CD4-positive, alpha-beta memory T cell (primary cell): ENCODE data around the gene ADCY5. TPM values are rescaled to one million over a fixed set of nuclear protein-coding genes. Genes with fewer than 3 reads are reported as not detected.

ENCODE experiments used
- CTCF ChIA-PET: fragments of 350-600 bp; sonication (Branson Sonifier 250); formaldehyde crosslinking; loops from one replicate; lab custom pipeline; 2021; ENCODE audit warnings: inconsistent platforms; ENCODE audit not compliant: partially characterized antibody; lab: Charles Lee
- POLR2A ChIA-PET: fragments of 350-600 bp; sonication (Branson Sonifier 250); formaldehyde crosslinking; loops from one replicate; lab custom pipeline; 2021; ENCODE audit not compliant: partially characterized antibody; lab: Charles Lee
- DNase-seq, 5 donors: peaks; one replicate each; pipeline versions ENCODE4 v3.0.0 to v3.0.0-alpha.2; 2020 to 2022; ENCODE audit warnings: mixed read lengths in 1 of 5
- H3K27ac ChIP-seq: one replicate; pipeline ENCODE4 v1.7.0; 2013; ENCODE audit warnings: low read depth, low read length
- H3K27me3 ChIP-seq: 2 replicates; pipeline ENCODE4 v1.7.0; 2013; ENCODE audit warnings: mild to moderate bottlenecking, low read length, moderate library complexity; ENCODE audit not compliant: insufficient read depth
- H3K36me3 ChIP-seq: 2 replicates; pipeline ENCODE4 v1.7.0; 2013; ENCODE audit warnings: mild to moderate bottlenecking, low read length, moderate library complexity; ENCODE audit not compliant: insufficient read depth
- H3K4me1 ChIP-seq: 2 replicates; pipeline ENCODE4 v1.7.0; 2013; ENCODE audit warnings: mild to moderate bottlenecking, low read length, moderate library complexity; ENCODE audit not compliant: insufficient read depth
- H3K4me3 ChIP-seq, 2 donors: one replicate each; pipeline ENCODE4 v1.7.0; 2013; ENCODE audit warnings: low read length in 2 of 2, mild to moderate bottlenecking in 1 of 2
- H3K9me3 ChIP-seq, 2 donors: one replicate each; pipeline ENCODE4 v1.7.0; 2013; ENCODE audit warnings: low read length in 2 of 2, control low read depth in 1 of 2; ENCODE audit not compliant: control insufficient read depth in 1 of 2
- H3K27ac Mint-ChIP-seq, 7 donors: one replicate each; pipeline ENCODE4 v1.8.0; 2020 to 2021; ENCODE audit warnings: mixed read lengths in 7 of 7, mild to moderate bottlenecking in 6 of 7, inconsistent platforms in 3 of 7, moderate library complexity in 3 of 7
- H3K27me3 Mint-ChIP-seq, 2 donors: one replicate each; pipeline ENCODE4 v1.8.0; 2020 to 2021; ENCODE audit warnings: mixed read lengths in 2 of 2
- H3K36me3 Mint-ChIP-seq, 2 donors: one replicate each; pipeline ENCODE4 v1.8.0; 2020 to 2021; ENCODE audit warnings: mixed read lengths in 2 of 2, inconsistent platforms in 1 of 2, mild to moderate bottlenecking in 1 of 2
- H3K4me1 Mint-ChIP-seq, 4 donors: one replicate each; pipeline ENCODE4 v1.8.0; 2020 to 2021; ENCODE audit warnings: mixed read lengths in 4 of 4, mild to moderate bottlenecking in 1 of 4
- H3K4me3 Mint-ChIP-seq, 8 donors: one replicate each; pipeline ENCODE4 v1.8.0; 2020 to 2021; ENCODE audit warnings: mixed read lengths in 8 of 8, mild to moderate bottlenecking in 7 of 8, moderate library complexity in 6 of 8, inconsistent platforms in 3 of 8
- H3K9me3 Mint-ChIP-seq, 8 donors: one replicate each; pipeline ENCODE4 v1.8.0; 2020 to 2021; ENCODE audit warnings: mixed read lengths in 8 of 8, mild to moderate bottlenecking in 5 of 8, inconsistent platforms in 3 of 8, moderate library complexity in 1 of 8
- intact Hi-C: fragments of 100-400 bp; cut with micrococcal nuclease; formaldehyde crosslinking; loops from one replicate; pipeline ENCODE4 v1.15.1; 2023
- polyA plus RNA-seq, 2 donors: library from polyadenylated mRNA; unstranded; fragments of 300-500 nt; fragmentation: Illumina TruSeq; gene quantifications; one replicate each; pipeline ENCODE4 v1.2.3, GENCODE V29; 2021
- total RNA-seq, 2 experiments: library from RNA; stranded (reverse); gene quantifications; one replicate each; pipeline ENCODE4 v1.2.3, GENCODE V29; 2021

ADCY5 gene
- total and polyA plus RNA-seq, 4 experiments from 2014 or later = 0.11 TPM; not detected in 3

DNA sequence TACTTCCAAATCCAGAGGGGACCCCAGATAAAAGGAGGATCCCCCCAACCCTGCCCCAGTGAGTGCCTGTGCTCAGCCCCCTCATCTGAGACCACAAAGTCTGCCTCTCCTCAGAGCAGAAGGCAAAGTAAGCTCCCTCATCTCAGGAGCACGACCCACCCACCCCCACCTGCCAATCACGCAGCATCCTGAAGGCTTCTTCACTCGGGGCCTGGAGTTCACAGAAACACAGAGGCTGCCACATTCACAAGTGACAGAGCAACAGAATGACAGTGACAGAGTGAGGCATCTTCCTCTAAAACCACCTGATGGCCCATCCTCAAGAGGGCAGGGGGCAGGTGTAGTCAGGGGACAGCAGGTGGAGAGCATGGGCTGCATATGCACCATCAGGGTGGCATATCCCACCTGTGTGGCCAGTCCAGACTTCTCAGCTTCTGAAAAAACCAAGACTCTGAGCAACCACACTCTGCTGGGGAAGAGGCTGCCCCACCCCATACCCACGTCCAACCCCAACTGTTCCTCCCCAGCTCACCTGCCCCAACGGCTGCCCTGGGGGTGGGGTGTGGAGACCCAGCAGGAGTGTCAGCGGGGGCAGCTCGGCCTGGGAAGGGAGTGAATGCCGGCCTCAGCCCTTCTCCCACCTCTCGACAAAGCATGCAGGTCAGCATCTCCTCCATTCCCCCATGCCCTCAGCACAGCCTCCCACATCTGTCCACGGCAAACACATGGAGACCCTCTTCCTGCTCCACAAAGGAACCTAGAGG, 19.3 kb downstream of the ADCY5 start:
- H3K27me3 Mint-ChIP-seq = peaks cover 11 to 13% of the 10 kb centered on the region in 2 donors
- H3K36me3 ChIP-seq = no peaks in the 10 kb centered on the region
- peaks cover 0 to 2% (median 0%) of the 10 kb centered on the region in 8 donors for H3K9me3 Mint-ChIP-seq
- DNase-seq = no peak
- ChIA-PET POLR2A (no interaction called here), CTCF (no interaction called here)
- H3K4me1 ChIP-seq = no peaks in the 10 kb centered on the region
- no peaks in the 10 kb centered on the region for H3K27me3 ChIP-seq
- intact Hi-C loops = no loop called here
- no peaks in the 10 kb centered on the region for H3K4me1 Mint-ChIP-seq
- H3K9me3 ChIP-seq = no peaks in the 10 kb centered on the region
- no peak overlapping the region for H3K4me3 ChIP-seq
- H3K27ac Mint-ChIP-seq = no peak overlapping the region
- H3K4me3 Mint-ChIP-seq = no peak overlapping the region
- no peak overlapping the region for H3K27ac ChIP-seq
- H3K36me3 Mint-ChIP-seq = no peaks in the 10 kb centered on the region

DNA sequence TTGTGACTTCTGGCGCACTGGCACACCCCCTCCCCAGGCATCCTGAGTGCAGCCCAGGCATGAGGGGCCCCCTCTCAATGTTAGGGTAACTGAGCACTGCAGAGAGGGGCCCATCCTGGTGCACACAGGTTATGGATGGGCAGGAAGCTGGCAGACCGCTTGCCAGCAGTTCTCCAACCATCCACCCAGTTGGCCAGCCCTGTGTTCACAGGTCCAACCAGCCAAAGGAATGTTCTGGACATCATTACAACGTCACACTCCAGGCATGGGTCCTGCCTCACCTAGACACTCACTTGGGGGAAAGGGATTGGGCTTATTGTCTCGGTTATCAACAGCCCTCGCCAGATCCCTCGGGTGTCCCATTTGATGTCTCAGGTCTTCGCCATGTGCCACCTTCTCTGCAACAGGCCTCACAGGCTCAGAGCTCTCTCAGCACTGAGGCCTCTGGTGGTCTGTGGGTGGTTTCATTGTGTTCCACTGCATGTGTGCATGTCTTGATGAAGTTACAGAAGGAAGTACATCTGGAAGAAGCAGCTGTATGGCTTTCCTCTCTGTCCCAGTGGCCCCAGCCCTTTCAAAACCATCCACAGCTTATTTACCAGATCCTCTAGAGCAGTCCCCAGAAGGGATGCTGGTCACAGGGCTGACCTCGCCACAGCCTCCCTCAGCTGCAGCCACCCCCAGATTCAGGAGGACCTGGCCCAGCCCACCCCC, 23.7 kb downstream of the ADCY5 start:
- H3K9me3 Mint-ChIP-seq = peaks cover 0 to 2% (median 0%) of the 10 kb centered on the region in 8 donors
- Histone ChIP-seq H3K27ac (no peak overlapping the region), H3K27me3 (no peaks in the 10 kb centered on the region), H3K9me3 (no peaks in the 10 kb centered on the region), H3K4me1 (no peaks in the 10 kb centered on the region), H3K36me3 (no peaks in the 10 kb centered on the region), H3K4me3 (no peak overlapping the region)
- CTCF ChIA-PET = no interaction called here
- intact Hi-C loops = no loop called here
- H3K4me3 Mint-ChIP-seq = no peak overlapping the region
- DNase-seq = no peak
- no peaks in the 10 kb centered on the region for H3K4me1 Mint-ChIP-seq
- no peak overlapping the region for H3K27ac Mint-ChIP-seq
- POLR2A ChIA-PET = no interaction called here
- no peaks in the 10 kb centered on the region for H3K36me3 Mint-ChIP-seq
- H3K27me3 Mint-ChIP-seq = peaks cover 10 to 13% of the 10 kb centered on the region in 2 donors

DNA sequence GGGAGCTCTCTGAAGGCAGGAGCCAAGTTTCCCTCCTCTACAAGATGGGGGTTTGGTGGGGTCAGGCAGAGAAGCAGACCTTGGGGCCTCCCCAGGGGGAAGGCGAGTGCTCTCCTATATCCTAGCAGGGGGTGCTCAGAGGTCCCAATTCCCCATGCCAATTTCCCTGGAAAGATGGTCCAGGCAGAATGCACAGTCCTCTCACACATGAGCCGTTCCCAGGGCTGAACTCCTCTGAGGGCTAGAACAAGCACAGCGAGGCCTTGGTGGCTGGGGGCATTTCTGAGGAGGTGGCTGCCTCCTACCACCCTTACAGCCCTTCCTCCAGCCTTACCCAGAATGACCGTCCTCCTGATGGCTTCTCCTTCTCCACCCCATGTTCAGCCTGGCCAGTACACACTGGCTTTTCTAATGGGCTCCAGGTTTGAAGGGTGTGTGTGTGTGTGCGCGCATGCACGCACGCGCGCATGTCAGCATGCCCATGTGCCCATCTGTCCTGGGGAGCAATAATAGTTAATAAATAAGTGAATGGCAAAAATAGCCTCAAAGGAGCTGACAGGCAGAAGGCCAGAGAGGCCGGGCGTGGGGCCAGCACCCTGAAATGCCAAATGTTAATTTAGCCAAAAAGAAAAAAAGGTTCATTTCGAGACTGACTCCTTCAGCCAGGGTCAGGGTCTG, 24.4 kb downstream of the ADCY5 start:
- Histone ChIP-seq H3K27ac (no peak overlapping the region), H3K4me1 (no peaks in the 10 kb centered on the region), H3K4me3 (no peak overlapping the region), H3K27me3 (no peaks in the 10 kb centered on the region), H3K36me3 (no peaks in the 10 kb centered on the region), H3K9me3 (no peaks in the 10 kb centered on the region)
- POLR2A ChIA-PET = no interaction called here
- Mint-ChIP-seq H3K36me3 (no peaks in the 10 kb centered on the region), H3K4me3 (no peak overlapping the region), H3K27ac (no peak overlapping the region), H3K4me1 (no peaks in the 10 kb centered on the region), H3K9me3 (peaks cover 0 to 2% (median 0%) of the 10 kb centered on the region in 8 donors), H3K27me3 (peaks cover 9 to 11% of the 10 kb centered on the region in 2 donors)
- intact Hi-C loops = no loop called here
- CTCF ChIA-PET = no interaction called here
- no peak for DNase-seq

DNA sequence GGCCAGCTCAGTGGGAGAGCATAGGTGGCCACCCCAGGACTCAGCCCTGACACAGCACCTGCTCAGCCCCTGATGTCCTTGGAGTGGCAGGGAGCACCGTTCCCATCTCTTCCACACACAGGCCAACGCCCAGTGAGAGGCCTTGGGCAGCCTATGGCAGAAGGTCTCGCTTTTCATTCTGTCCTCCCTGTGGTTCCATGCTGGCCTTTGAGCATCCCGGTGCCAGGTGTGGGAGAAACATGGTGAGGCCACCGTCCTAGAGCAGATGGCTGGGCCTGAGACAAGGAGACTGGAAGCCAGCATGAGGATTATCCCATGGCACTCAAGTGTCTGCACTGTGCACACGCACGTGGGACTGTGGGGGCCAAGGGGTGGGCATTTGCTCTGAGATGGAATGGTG, 25.1 kb downstream of the ADCY5 start:
- no peak overlapping the region for H3K4me3 ChIP-seq
- CTCF ChIA-PET = no interaction called here
- H3K36me3 ChIP-seq = no peaks in the 10 kb centered on the region
- H3K27ac ChIP-seq = no peak overlapping the region
- no peaks in the 10 kb centered on the region for H3K4me1 ChIP-seq
- POLR2A ChIA-PET = no interaction called here
- Mint-ChIP-seq H3K4me1 (no peaks in the 10 kb centered on the region), H3K4me3 (no peak overlapping the region), H3K27me3 (peaks cover 11 to 12% of the 10 kb centered on the region in 2 donors), H3K27ac (no peak overlapping the region), H3K36me3 (no peaks in the 10 kb centered on the region), H3K9me3 (peaks cover 0 to 2% (median 0%) of the 10 kb centered on the region in 8 donors)
- no peak for DNase-seq
- no peaks in the 10 kb centered on the region for H3K9me3 ChIP-seq
- H3K27me3 ChIP-seq = no peaks in the 10 kb centered on the region
- intact Hi-C loops = no loop called here

DNA sequence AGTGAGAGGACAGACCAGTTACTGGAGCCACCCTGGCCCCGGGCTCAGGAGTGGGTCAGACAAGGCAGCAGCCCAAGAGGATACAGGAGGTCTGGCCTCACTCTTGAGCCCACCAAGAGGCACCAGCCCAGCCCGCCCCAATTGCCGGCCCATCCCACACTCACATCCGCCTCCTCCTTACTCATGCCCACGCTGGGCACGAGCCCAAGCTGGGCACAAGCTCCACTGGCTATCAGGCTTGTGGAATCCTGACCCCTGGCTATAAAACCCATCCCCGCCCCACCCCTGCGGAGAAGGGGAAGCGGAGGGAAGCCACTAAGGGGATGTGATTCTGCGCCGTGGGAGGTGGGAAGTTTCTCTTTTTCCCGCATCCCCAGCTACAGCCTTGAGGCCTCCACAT, 25.9 kb downstream of the ADCY5 start:
- Histone ChIP-seq H3K27me3 (no peaks in the 10 kb centered on the region), H3K36me3 (no peaks in the 10 kb centered on the region), H3K27ac (no peak overlapping the region), H3K4me1 (no peaks in the 10 kb centered on the region), H3K9me3 (no peaks in the 10 kb centered on the region), H3K4me3 (no peak overlapping the region)
- H3K36me3 Mint-ChIP-seq = no peaks in the 10 kb centered on the region
- peaks cover 0 to 2% (median 0%) of the 10 kb centered on the region in 8 donors for H3K9me3 Mint-ChIP-seq
- CTCF ChIA-PET = no interaction called here
- no peaks in the 10 kb centered on the region for H3K4me1 Mint-ChIP-seq
- POLR2A ChIA-PET = no interaction called here
- intact Hi-C loops = no loop called here
- no peak overlapping the region for H3K27ac Mint-ChIP-seq
- H3K27me3 Mint-ChIP-seq = peaks cover 11 to 12% of the 10 kb centered on the region in 2 donors
- DNase-seq = no peak
- no peak overlapping the region for H3K4me3 Mint-ChIP-seq

DNA sequence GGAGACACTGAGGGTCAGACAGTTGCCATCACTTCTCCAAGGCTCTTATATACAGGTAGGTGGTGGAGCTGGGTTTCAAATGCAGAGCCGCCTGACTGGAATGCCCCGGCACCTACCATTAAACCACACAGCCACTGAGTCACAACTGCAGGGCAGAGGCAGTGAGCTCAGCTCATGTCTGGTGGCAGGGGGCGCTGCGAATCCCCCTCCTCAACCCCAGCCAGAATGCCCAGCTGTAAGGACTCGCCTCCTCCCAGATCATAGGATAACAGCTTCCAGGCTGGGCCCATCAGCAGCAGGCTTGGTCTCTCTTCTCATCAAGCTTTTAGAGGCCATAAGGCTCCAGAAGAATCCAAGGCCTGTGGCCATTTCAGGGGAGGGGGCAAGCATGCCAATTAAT, 26.4 kb downstream of the ADCY5 start:
- ChIA-PET CTCF (no interaction called here), POLR2A (interaction anchor here (0.7 kb wide), 1 partner anchor 114 kb away, joined by 4 read pairs; no protein-coding TSS in a partner anchor)
- Histone ChIP-seq H3K4me3 (no peak overlapping the region), H3K4me1 (no peaks in the 10 kb centered on the region), H3K27ac (no peak overlapping the region), H3K27me3 (no peaks in the 10 kb centered on the region), H3K9me3 (no peaks in the 10 kb centered on the region), H3K36me3 (no peaks in the 10 kb centered on the region)
- no peaks in the 10 kb centered on the region for H3K36me3 Mint-ChIP-seq
- no peak overlapping the region for H3K4me3 Mint-ChIP-seq
- H3K27me3 Mint-ChIP-seq = peaks cover 10% of the 10 kb centered on the region in 2 donors
- H3K27ac Mint-ChIP-seq = no peak overlapping the region
- peaks cover 0 to 2% (median 0%) of the 10 kb centered on the region in 8 donors for H3K9me3 Mint-ChIP-seq
- no peaks in the 10 kb centered on the region for H3K4me1 Mint-ChIP-seq
- DNase-seq = no peak
- intact Hi-C loops = no loop called here
